Jurkat, Clone E6-1 (cell line): ENCODE data around the gene GNAI2.

Experiments
- DNase-seq: peaks from one replicate; pipeline ENCODE4 v3.0.0-alpha.2; 2011; ENCODE audit warnings: low read depth, low spot score
- H3K4me3 ChIP-seq: 2 replicates; pipeline ENCODE4 v1.5.1; 2011; ENCODE audit warnings: mild to moderate bottlenecking, low read length, control low read depth, moderate library complexity

Gene GNAI2

GRCh38 chr3:50288387-50289007 is 52.5 kb downstream of the GNAI2 start:
- H3K4me3 ChIP-seq: no peak overlapping the region
- DNase-seq: no peak

GRCh38 chr3:50289130-50289529 is 53.1 kb downstream of the GNAI2 start:
- H3K4me3 ChIP-seq: no peak overlapping the region
- DNase-seq: no peak

- H3K4me3 ChIP-seq: no peak overlapping the region
- DNase-seq: no peak
Observed at GRCh38 chr3:50290161-50290641, 54.2 kb downstream of the GNAI2 start.

- DNase-seq: peak; percentile 97
- peak within 1 kb of the TSS; percentile 99 for H3K4me3 ChIP-seq
Observed at GRCh38 chr3:50292159-50293078, 56.4 kb downstream of the GNAI2 start, which contains the start of gene IFRD2. TSS of gene IFRD2 (minus strand) at chr3:50292429. CDS start at chr3:50292274, 155 bp downstream.

- DNase-seq: no peak
- H3K4me3 ChIP-seq: peak overlapping the region; percentile 99
Observed at GRCh38 chr3:50293079-50293801, 57.2 kb downstream of the GNAI2 start.

- H3K4me3 ChIP-seq: no peak overlapping the region
- no peak for DNase-seq
Observed at GRCh38 chr3:50294089-50294488, 58.1 kb downstream of the GNAI2 start.

- DNase-seq: no peak
- no peak overlapping the region for H3K4me3 ChIP-seq
Observed at GRCh38 chr3:50294492-50295403, 58.7 kb downstream of the GNAI2 start.

- H3K4me3 ChIP-seq: no peak overlapping the region
Observed at GRCh38 chr3:50295553-50296431, 59.8 kb downstream of the GNAI2 start.

GRCh38 chr3:50296721-50297383 is 60.8 kb downstream of the GNAI2 start:
- H3K4me3 ChIP-seq: no peak overlapping the region
- DNase-seq: no peak

More at GRCh38 chr3:50295553-50296431, 59.8 kb downstream of the GNAI2 start:
- no peak for DNase-seq

- DNase-seq: no peak
- no peak overlapping the region for H3K4me3 ChIP-seq
Observed at GRCh38 chr3:50297384-50297775, 61.4 kb downstream of the GNAI2 start.

- peak overlapping the region; percentile 94 for H3K4me3 ChIP-seq
- no peak for DNase-seq
Observed at GRCh38 chr3:50297896-50298725, 62.1 kb downstream of the GNAI2 start.

GRCh38 chr3:50298836-50299637 is 63.0 kb downstream of the GNAI2 start, which contains the start of the genes HYAL3 and NAA80:
TSS of gene HYAL3 (minus strand) at chr3:50299405. CDS start at chr3:50295602, 3,803 bp downstream.
TSS of gene NAA80 (minus strand) at chr3:50299405. CDS start at chr3:50297463, 1,942 bp downstream.
- H3K4me3 ChIP-seq: peak within 1 kb of the TSS; percentile 94
- DNase-seq: peak; percentile 99

GRCh38 chr3:50299638-50299928 is 63.6 kb downstream of the GNAI2 start:
- H3K4me3 ChIP-seq: peak overlapping the region; percentile 71
- DNase-seq: no peak

- H3K4me3 ChIP-seq: peak overlapping the region; percentile 71
- no peak for DNase-seq
Observed at GRCh38 chr3:50299929-50300680, 64.1 kb downstream of the GNAI2 start.
